LNCAP (cell line): ENCODE data around the gene FBLN2.

Source experiments
- TF ChIP-seq, protein P1 (sequence below): fragments of 450-650 bp; IDR thresholded peaks from 2 replicates; pipeline ENCODE4 v1.5.1; 2017; ENCODE audit warnings: mild to moderate bottlenecking

FBLN2 gene

DNA sequence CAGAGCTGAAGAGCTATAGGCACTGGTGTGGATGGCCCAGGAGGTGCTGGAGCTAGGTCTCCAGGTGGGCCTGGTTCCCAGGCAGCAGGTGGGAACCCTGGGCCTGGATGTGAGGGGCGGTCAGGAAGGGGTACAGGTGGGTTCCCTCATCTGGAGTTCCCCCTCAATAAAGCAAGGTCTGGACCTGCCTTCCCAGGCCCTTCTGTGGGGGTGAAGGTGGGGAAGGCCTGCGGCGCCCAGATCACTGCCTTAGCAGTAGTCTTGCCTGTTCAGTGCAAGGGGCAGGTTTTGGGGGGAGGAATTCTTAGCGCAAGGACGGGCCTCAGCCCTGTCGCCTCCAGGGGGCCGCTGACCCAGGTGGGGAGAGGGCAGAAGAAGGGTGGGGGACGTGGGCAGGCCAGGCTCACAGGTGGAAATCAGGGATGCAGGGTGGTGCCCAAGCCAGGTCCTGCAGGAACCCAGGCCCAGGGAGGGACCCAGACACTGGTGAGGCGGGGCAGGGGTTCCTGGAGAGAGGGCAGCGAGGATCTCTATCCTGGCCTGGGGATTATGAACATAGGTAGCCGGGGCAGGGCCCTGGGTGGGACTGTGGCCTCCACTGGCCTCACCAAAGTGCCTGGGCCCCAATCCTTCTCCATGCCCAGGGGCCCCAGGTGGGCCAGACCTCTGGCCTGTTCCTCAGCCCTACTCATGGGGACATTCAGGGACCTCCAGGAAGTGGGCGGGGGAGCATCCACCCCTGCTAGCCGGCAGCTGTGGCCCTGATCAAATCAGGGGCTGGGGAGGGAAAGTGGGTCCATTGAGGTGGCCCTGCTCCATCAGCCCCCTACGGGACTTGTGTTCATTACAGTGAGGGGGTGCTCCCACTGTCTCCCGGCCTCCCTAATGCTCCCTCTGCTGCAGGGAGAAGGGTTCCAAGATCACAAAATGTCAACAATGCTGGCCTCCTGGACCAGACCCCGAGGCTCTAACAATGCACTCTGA, 43.5 kb upstream of the FBLN2 start:
- TF ChIP-seq, protein P1, sequence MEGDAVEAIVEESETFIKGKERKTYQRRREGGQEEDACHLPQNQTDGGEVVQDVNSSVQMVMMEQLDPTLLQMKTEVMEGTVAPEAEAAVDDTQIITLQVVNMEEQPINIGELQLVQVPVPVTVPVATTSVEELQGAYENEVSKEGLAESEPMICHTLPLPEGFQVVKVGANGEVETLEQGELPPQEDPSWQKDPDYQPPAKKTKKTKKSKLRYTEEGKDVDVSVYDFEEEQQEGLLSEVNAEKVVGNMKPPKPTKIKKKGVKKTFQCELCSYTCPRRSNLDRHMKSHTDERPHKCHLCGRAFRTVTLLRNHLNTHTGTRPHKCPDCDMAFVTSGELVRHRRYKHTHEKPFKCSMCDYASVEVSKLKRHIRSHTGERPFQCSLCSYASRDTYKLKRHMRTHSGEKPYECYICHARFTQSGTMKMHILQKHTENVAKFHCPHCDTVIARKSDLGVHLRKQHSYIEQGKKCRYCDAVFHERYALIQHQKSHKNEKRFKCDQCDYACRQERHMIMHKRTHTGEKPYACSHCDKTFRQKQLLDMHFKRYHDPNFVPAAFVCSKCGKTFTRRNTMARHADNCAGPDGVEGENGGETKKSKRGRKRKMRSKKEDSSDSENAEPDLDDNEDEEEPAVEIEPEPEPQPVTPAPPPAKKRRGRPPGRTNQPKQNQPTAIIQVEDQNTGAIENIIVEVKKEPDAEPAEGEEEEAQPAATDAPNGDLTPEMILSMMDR = no peak

DNA sequence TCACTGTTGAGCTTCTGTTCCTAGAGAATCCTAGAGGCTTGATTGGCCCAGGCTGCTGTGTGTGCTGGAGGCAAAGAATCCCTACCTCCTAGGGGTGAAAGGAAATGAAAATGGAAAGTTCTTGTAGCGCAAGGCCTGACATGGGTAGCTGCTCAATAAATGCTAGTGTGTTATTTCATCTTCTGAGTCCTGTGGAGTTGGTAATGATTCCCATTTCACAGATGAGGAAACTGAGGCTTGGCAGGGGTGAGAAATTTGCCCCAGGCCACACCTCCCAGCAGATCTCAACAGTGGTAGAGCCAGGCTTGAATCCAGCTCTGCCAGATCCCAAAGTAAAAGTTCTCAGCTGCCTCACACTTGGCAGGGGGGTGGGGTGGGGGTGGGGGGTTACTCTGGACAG, 42.7 kb upstream of the FBLN2 start:
- TF ChIP-seq, protein P1 = no peak

- TF ChIP-seq, protein P1 = no peak
Measured at GRCh38 chr3:13506680-13507079, 42.2 kb upstream of the FBLN2 start.

GRCh38 chr3:13507247-13507569, 41.7 kb upstream of the FBLN2 start:
- TF ChIP-seq, protein P1 = no peak

- TF ChIP-seq, protein P1 = no peak
Measured at GRCh38 chr3:13507570-13508339, 41.2 kb upstream of the FBLN2 start.

DNA sequence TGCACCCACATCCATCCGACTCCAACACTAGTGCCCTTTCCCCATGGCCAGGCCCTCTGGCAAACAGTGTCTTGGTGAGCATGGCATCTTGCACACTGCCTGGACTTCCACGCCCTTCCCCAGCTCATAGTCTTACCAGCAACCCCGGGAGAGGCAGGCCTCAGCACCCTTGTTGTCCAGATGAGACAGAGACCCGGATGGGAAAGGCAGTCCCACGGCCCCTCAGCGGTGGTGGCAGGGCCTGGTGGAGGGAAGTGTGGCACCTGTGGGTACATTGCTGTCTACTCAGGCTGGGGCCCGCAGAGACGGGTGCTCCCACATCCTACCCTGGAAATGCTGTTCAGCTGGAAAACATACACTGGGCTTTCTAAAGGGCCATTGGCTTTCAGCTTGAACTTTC, 40.4 kb upstream of the FBLN2 start:
- TF ChIP-seq, protein P1 = no peak

DNA sequence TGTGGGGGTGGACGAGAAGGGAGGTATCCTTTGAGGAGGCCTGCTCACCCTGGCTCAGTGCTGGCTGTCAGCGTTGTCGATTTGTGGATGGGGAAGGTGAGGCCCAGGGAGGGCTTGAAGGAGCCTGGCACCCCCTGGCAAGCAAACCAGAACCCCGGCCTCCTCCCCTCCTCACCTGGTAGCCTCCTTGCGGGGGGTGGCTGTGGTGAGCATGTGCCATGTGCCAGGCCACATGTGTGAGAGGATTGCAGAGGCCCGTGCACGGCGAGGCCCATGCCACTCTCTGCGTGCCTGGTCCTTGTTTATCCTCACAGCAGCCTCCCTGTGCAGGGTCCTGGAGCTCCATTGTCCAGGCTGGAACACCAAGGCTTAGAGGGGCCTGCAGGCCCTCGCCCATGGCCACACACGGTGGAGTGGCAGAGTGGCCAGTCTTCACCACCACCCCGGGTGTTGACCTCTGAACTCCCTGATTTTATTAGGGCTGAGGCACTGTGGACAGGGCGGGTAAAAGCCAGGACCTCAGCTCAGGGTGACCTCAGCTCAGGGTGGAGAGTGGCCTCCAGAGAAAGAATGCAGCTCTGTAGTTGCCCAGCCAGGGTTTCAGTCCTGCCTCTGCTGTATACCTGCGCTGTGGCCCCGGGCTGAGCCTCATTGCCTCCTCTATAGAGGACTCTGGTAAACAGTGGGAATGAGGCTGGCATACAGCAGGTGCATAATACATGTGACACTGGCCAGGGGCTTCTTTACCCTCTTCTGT, 39.7 kb upstream of the FBLN2 start:
- TF ChIP-seq, protein P1 = no peak
